Measurements from ENCODE around the gene MAPRE2. TPM values are rescaled to one million over a fixed set of nuclear protein-coding genes. Genes with fewer than 3 reads are reported as not detected.
"Not testable (repeated sequence)": the region's sequence is repeated elsewhere in the genome, so short reads cannot be mapped to it uniquely, and the experiment has no call there.

Gene MAPRE2
- total RNA-seq, 3 donors from 2014 or later = 38.3 to 41.7 (median 38.4) TPM

GRCh38 chr18:35161934-35162333 is 120.7 kb downstream of the MAPRE2 start:
- H3K4me1 Mint-ChIP-seq (ENCODE audit: low read depth) = peaks cover 20% of the 10 kb centered on the region
- no peak for ATAC-seq
- H3K4me3 Mint-ChIP-seq = no peak overlapping the region
- DNase-seq = no peak
- no peaks in the 10 kb centered on the region for H3K9me3 Mint-ChIP-seq
- no peaks in the 10 kb centered on the region for H3K27me3 Mint-ChIP-seq (ENCODE audit: low read depth)
- no peaks in the 10 kb centered on the region for H3K36me3 Mint-ChIP-seq (ENCODE audit: insufficient read depth)

- no peaks in the 10 kb centered on the region for H3K36me3 Mint-ChIP-seq (ENCODE audit: insufficient read depth)
- peaks cover 18% of the 10 kb centered on the region for H3K4me1 Mint-ChIP-seq (ENCODE audit: low read depth)
- H3K27me3 Mint-ChIP-seq (ENCODE audit: low read depth) = no peaks in the 10 kb centered on the region
- no peak for DNase-seq
- no peak overlapping the region for H3K4me3 Mint-ChIP-seq
- no peak for ATAC-seq
- no peaks in the 10 kb centered on the region for H3K9me3 Mint-ChIP-seq
Measured at GRCh38 chr18:35163014-35163539, 121.9 kb downstream of the MAPRE2 start.

- Mint-ChIP-seq H3K9me3 (no peaks in the 10 kb centered on the region), H3K27me3 (ENCODE audit: low read depth) (no peaks in the 10 kb centered on the region), H3K4me3 (no peak overlapping the region), H3K4me1 (ENCODE audit: low read depth) (peaks cover 11% of the 10 kb centered on the region), H3K36me3 (ENCODE audit: insufficient read depth) (no peaks in the 10 kb centered on the region)
- ATAC-seq (no peak), DNase-seq (no peak)
Measured at GRCh38 chr18:35163721-35164120, 122.5 kb downstream of the MAPRE2 start.

GRCh38 chr18:35164133-35164532 is 122.9 kb downstream of the MAPRE2 start:
- Mint-ChIP-seq H3K36me3 (ENCODE audit: insufficient read depth) (no peaks in the 10 kb centered on the region), H3K27me3 (ENCODE audit: low read depth) (no peaks in the 10 kb centered on the region), H3K9me3 (no peaks in the 10 kb centered on the region), H3K4me3 (no peak overlapping the region), H3K4me1 (ENCODE audit: low read depth) (peaks cover 7% of the 10 kb centered on the region)
- DNase-seq (no peak), ATAC-seq (no peak)

GRCh38 chr18:35167332-35167731 is 126.1 kb downstream of the MAPRE2 start:
- ATAC-seq (no peak), DNase-seq (no peak)
- Mint-ChIP-seq H3K4me1 (ENCODE audit: low read depth) (peaks cover 5% of the 10 kb centered on the region), H3K9me3 (no peaks in the 10 kb centered on the region), H3K36me3 (ENCODE audit: insufficient read depth) (no peaks in the 10 kb centered on the region), H3K4me3 (no peak overlapping the region), H3K27me3 (ENCODE audit: low read depth) (no peaks in the 10 kb centered on the region)

- Mint-ChIP-seq H3K36me3 (ENCODE audit: insufficient read depth) (no peaks in the 10 kb centered on the region), H3K4me3 (no peak overlapping the region), H3K27me3 (ENCODE audit: low read depth) (no peaks in the 10 kb centered on the region), H3K9me3 (no peaks in the 10 kb centered on the region), H3K4me1 (ENCODE audit: low read depth) (peaks cover 8% of the 10 kb centered on the region)
- DNase-seq (no peak), ATAC-seq (no peak)
Measured at GRCh38 chr18:35167857-35168256, 126.6 kb downstream of the MAPRE2 start.

GRCh38 chr18:35170323-35170722 is 129.1 kb downstream of the MAPRE2 start:
- DNase-seq; H3K9me3 Mint-ChIP-seq; ATAC-seq; H3K36me3 Mint-ChIP-seq (ENCODE audit: insufficient read depth); H3K4me3 Mint-ChIP-seq; H3K27me3 Mint-ChIP-seq (ENCODE audit: low read depth): not testable (repeated sequence)
- H3K4me1 Mint-ChIP-seq (ENCODE audit: low read depth) = peaks cover 15% of the 10 kb centered on the region

- Mint-ChIP-seq H3K9me3 (peaks cover 4% of the 10 kb centered on the region), H3K4me1 (ENCODE audit: low read depth) (peaks cover 15% of the 10 kb centered on the region), H3K27me3 (ENCODE audit: low read depth) (no peaks in the 10 kb centered on the region), H3K36me3 (ENCODE audit: insufficient read depth) (no peaks in the 10 kb centered on the region), H3K4me3 (no peak overlapping the region)
- no peak for DNase-seq
- ATAC-seq = no peak
Measured at GRCh38 chr18:35171315-35171987, 130.2 kb downstream of the MAPRE2 start.

- Mint-ChIP-seq H3K9me3 (peaks cover 8% of the 10 kb centered on the region), H3K27me3 (ENCODE audit: low read depth) (no peaks in the 10 kb centered on the region), H3K4me1 (ENCODE audit: low read depth) (peaks cover 15% of the 10 kb centered on the region), H3K36me3 (ENCODE audit: insufficient read depth) (no peaks in the 10 kb centered on the region), H3K4me3 (no peak overlapping the region)
- DNase-seq (no peak), ATAC-seq (no peak)
Measured at GRCh38 chr18:35172009-35172408, 130.8 kb downstream of the MAPRE2 start.

- Mint-ChIP-seq H3K36me3 (ENCODE audit: insufficient read depth) (no peaks in the 10 kb centered on the region), H3K4me3 (no peak overlapping the region), H3K27me3 (ENCODE audit: low read depth) (no peaks in the 10 kb centered on the region), H3K4me1 (ENCODE audit: low read depth) (peaks cover 15% of the 10 kb centered on the region), H3K9me3 (peaks cover 9% of the 10 kb centered on the region)
- ATAC-seq (no peak), DNase-seq (no peak)
Measured at GRCh38 chr18:35172451-35173035, 131.3 kb downstream of the MAPRE2 start.

GRCh38 chr18:35174093-35174731 is 133.0 kb downstream of the MAPRE2 start:
- Mint-ChIP-seq H3K27me3 (ENCODE audit: low read depth) (no peaks in the 10 kb centered on the region), H3K36me3 (ENCODE audit: insufficient read depth) (no peaks in the 10 kb centered on the region), H3K9me3 (peaks cover 9% of the 10 kb centered on the region), H3K4me3 (no peak overlapping the region), H3K4me1 (ENCODE audit: low read depth) (peaks cover 15% of the 10 kb centered on the region)
- ATAC-seq (no peak), DNase-seq (no peak)

GRCh38 chr18:35174745-35175144 is 133.5 kb downstream of the MAPRE2 start:
- H3K27me3 Mint-ChIP-seq (ENCODE audit: low read depth) = no peaks in the 10 kb centered on the region
- peaks cover 9% of the 10 kb centered on the region for H3K9me3 Mint-ChIP-seq
- H3K36me3 Mint-ChIP-seq (ENCODE audit: insufficient read depth) = no peaks in the 10 kb centered on the region
- DNase-seq (no peak), ATAC-seq (no peak)
- H3K4me1 Mint-ChIP-seq (ENCODE audit: low read depth) = peaks cover 15% of the 10 kb centered on the region
- H3K4me3 Mint-ChIP-seq = no peak overlapping the region

- H3K9me3 Mint-ChIP-seq = peaks cover 9% of the 10 kb centered on the region
- H3K36me3 Mint-ChIP-seq (ENCODE audit: insufficient read depth) = no peaks in the 10 kb centered on the region
- ATAC-seq (no peak), DNase-seq (no peak)
- H3K4me3 Mint-ChIP-seq = no peak overlapping the region
- H3K4me1 Mint-ChIP-seq (ENCODE audit: low read depth) = peaks cover 12% of the 10 kb centered on the region
- no peaks in the 10 kb centered on the region for H3K27me3 Mint-ChIP-seq (ENCODE audit: low read depth)
Measured at GRCh38 chr18:35176925-35177324, 135.7 kb downstream of the MAPRE2 start.

- H3K4me1 Mint-ChIP-seq (ENCODE audit: low read depth) = peaks cover 7% of the 10 kb centered on the region
- no peak for DNase-seq
- ATAC-seq = peak; percentile 57 to 66
- no peaks in the 10 kb centered on the region for H3K27me3 Mint-ChIP-seq (ENCODE audit: low read depth)
- no peaks in the 10 kb centered on the region for H3K36me3 Mint-ChIP-seq (ENCODE audit: insufficient read depth)
- no peak overlapping the region for H3K4me3 Mint-ChIP-seq
- H3K9me3 Mint-ChIP-seq = peaks cover 9% of the 10 kb centered on the region
Measured at GRCh38 chr18:35178260-35178659, 137.0 kb downstream of the MAPRE2 start.

GRCh38 chr18:35179906-35180305 is 138.7 kb downstream of the MAPRE2 start:
- H3K9me3 Mint-ChIP-seq = peaks cover 9% of the 10 kb centered on the region
- DNase-seq (no peak), ATAC-seq (no peak)
- H3K36me3 Mint-ChIP-seq (ENCODE audit: insufficient read depth) = no peaks in the 10 kb centered on the region
- H3K4me3 Mint-ChIP-seq = no peak overlapping the region
- H3K27me3 Mint-ChIP-seq (ENCODE audit: low read depth) = no peaks in the 10 kb centered on the region
- no peaks in the 10 kb centered on the region for H3K4me1 Mint-ChIP-seq (ENCODE audit: low read depth)

Data from activated T-cell treated with anti-CD3 and anti-CD28 coated beads, Interleukin-2, amount 50 U/mL, for 4 hours (primary cell).